Nephron (organoid): ENCODE measurements around the gene FASN.

Experiments used
- H3K27ac Mint-ChIP-seq, 3 experiments: 2 replicates each; pipeline ENCODE4 v1.8.0; 2020; ENCODE audit warnings: mixed read lengths in 3 of 3, mild to moderate bottlenecking in 2 of 3, moderate library complexity in 1 of 3
- H3K27me3 Mint-ChIP-seq: 2 replicates; pipeline ENCODE4 v1.8.0; 2021; ENCODE audit warnings: low read depth, mild to moderate bottlenecking, moderate library complexity, mixed read lengths
- H3K36me3 Mint-ChIP-seq: 2 replicates; pipeline ENCODE4 v1.8.0; 2020; ENCODE audit warnings: low read depth, mixed read lengths
- H3K4me1 Mint-ChIP-seq: 2 replicates; pipeline ENCODE4 v1.8.0; 2020; ENCODE audit warnings: mixed read lengths
- H3K4me3 Mint-ChIP-seq, 3 experiments: 2 replicates each; pipeline ENCODE4 v1.8.0; 2020; ENCODE audit warnings: mild to moderate bottlenecking in 3 of 3, mixed read lengths in 3 of 3, moderate library complexity in 2 of 3
- H3K9me3 Mint-ChIP-seq: 2 replicates; pipeline ENCODE4 v1.8.0; 2020; ENCODE audit warnings: mixed read lengths
- CTCF ChIP-seq, 3 experiments: fragments of 200-600 bp; sonication (generic); IDR thresholded peaks; one replicate each; pipeline ENCODE4 v1.5.0; 2021; ENCODE audit warnings: antibody characterized with exemption in 3 of 3; ENCODE audit not compliant: unreplicated experiment in 3 of 3

FASN gene

GRCh38 chr17:82028966-82029365, 69.1 kb downstream of the FASN start:
- no peak for TF ChIP-seq CTCF (IDR thresholded peaks at IDR 0.05; ENCODE audit: unreplicated experiment in 3 of 3)
- Mint-ChIP-seq H3K4me1 (no peaks in the 10 kb centered on the region), H3K4me3 (peak overlapping the region; percentile 47 to 80 (median 69)), H3K27me3 (peaks cover 10% of the 10 kb centered on the region), H3K36me3 (no peaks in the 10 kb centered on the region), H3K9me3 (no peaks in the 10 kb centered on the region), H3K27ac (no peak overlapping the region)
